GM20000 (cell line): ENCODE measurements around the gene IQCN.
A peak's percentile ranks its signal among the peaks of the same experiment; 100 is the strongest.

Experiments
- DNase-seq: peaks from one replicate; pipeline ENCODE4 v3.0.0; 2012; ENCODE audit warnings: low spot score
- CTCF ChIP-seq: IDR thresholded peaks from 2 replicates; pipeline ENCODE4 v1.5.1; 2012; ENCODE audit warnings: mild to moderate bottlenecking, control low read depth; ENCODE audit errors: extremely low read depth, missing control alignments

IQCN gene

GRCh38 chr19:18306209-18306887, 32.1 kb upstream of the IQCN start:
- DNase-seq = no peak
- no peak for TF ChIP-seq CTCF

GRCh38 chr19:18304458-18305310, 30.4 kb upstream of the IQCN start:
- no peak for TF ChIP-seq CTCF
- DNase-seq = peak; percentile 89

- TF ChIP-seq CTCF = no peak
- no peak for DNase-seq
These were observed 29.9 kb upstream of the IQCN start for GRCh38 chr19:18304208-18304457.

- DNase-seq = no peak
- TF ChIP-seq CTCF = no peak
These were observed 27.5 kb upstream of the IQCN start for GRCh38 chr19:18301718-18302111.

- TF ChIP-seq CTCF = no peak
- no peak for DNase-seq
These were observed 26.9 kb upstream of the IQCN start for GRCh38 chr19:18300930-18301717.

- DNase-seq = no peak
- TF ChIP-seq CTCF = no peak
These were observed 25.4 kb upstream of the IQCN start for GRCh38 chr19:18299654-18300053.

- no peak for DNase-seq
- no peak for TF ChIP-seq CTCF
These were observed 24.3 kb upstream of the IQCN start for GRCh38 chr19:18298601-18299000.
